GM12878 (cell line): Measurements from ENCODE around the gene TMPRSS4. TPM values are rescaled to one million over a fixed set of nuclear protein-coding genes. Genes with fewer than 3 reads are reported as not detected.
A peak's percentile ranks its signal among the peaks of the same experiment; 100 is the strongest.

ENCODE experiments used
- ATAC-seq: fragments of 200-7000 bp; cut with Tn5 transposase; 3 replicates; pipeline ENCODE4 v1.9.1; 2020; ENCODE audit warnings: mild to moderate bottlenecking, moderate library complexity
- BruUV-seq: library from RNA; stranded (reverse); fragments of 400-500 nt; replicated peaks from 2 replicates; lab custom pipeline; 2021; lab: Mats Ljungman, UMichigan
- CTCF ChIA-PET: fragments of 300-600 bp; sonication (Branson Sonifier 250); formaldehyde crosslinking; extraction: SDS; loops from one replicate; lab custom pipeline; 2021; ENCODE audit warnings: inconsistent platforms; lab: Yijun Ruan, JAX
- POLR2A ChIA-PET: fragments of 350-600 bp; formaldehyde crosslinking; extraction: SDS; loops from one replicate; lab custom pipeline; 2021; ENCODE audit warnings: inconsistent platforms; lab: Charles Lee
- RAD21 ChIA-PET: fragments of 300-600 bp; sonication (Branson Sonifier 250); formaldehyde crosslinking; loops from one replicate; lab custom pipeline; 2023; ENCODE audit warnings: antibody characterized with exemption; ENCODE audit not compliant: unreplicated experiment; lab: Charles Lee
- SMC1A ChIA-PET: fragments of 300-600 bp; sonication (Branson Sonifier 250); formaldehyde crosslinking; loops from one replicate; lab custom pipeline; 2023; ENCODE audit not compliant: unreplicated experiment, uncharacterized antibody; lab: Charles Lee
- DNase-seq: peaks from one replicate; pipeline ENCODE4 v3.0.0-alpha.2; 2011; ENCODE audit warnings: low read depth, low spot score
- FAIRE-seq: peaks from 3 replicates; lab custom pipeline; 2011; peaks lifted over from hg19 to GRCh38; lab: Jason Lieb, UNC
- H2AFZ ChIP-seq: 2 replicates; pipeline ENCODE4 v1.6.0; 2011; ENCODE audit warnings: low read depth, low read length, control low read depth; ENCODE audit not compliant: control insufficient read depth
- H3K27ac ChIP-seq: 2 replicates; pipeline ENCODE4 v1.5.1; 2011; ENCODE audit warnings: control low read depth; ENCODE audit not compliant: control insufficient read depth, insufficient read depth
- H3K27me3 ChIP-seq, 2 experiments: replicated peaks in 1 of 2; 2 replicates each; pipeline versions ENCODE4 v1.6.0 to v1.6.1; 2011; ENCODE audit warnings: low read length in 1 of 2; ENCODE audit not compliant: control insufficient read depth in 2 of 2, insufficient read depth in 2 of 2
- H3K36me3 ChIP-seq, 2 experiments: 2 replicates each; pipeline ENCODE4 v1.5.1; 2011; ENCODE audit warnings: low read length in 1 of 2; ENCODE audit not compliant: control insufficient read depth in 2 of 2, insufficient read depth in 2 of 2
- H3K4me1 ChIP-seq: 2 replicates; pipeline ENCODE4 v1.6.1; 2011; ENCODE audit warnings: mild to moderate bottlenecking, low read length, moderate library complexity, mixed read lengths; ENCODE audit not compliant: control insufficient read depth, insufficient read depth
- H3K4me2 ChIP-seq: 2 replicates; pipeline ENCODE4 v1.6.0; 2011; ENCODE audit warnings: control low read depth; ENCODE audit not compliant: control insufficient read depth, insufficient read depth
- H3K4me3 ChIP-seq: fragments of 200-600 bp; sonication (generic); 2 replicates; pipeline ENCODE4 v1.5.1; 2016
- H3K79me2 ChIP-seq: 2 replicates; pipeline ENCODE4 v1.6.0; 2011; ENCODE audit warnings: low read length; ENCODE audit not compliant: control insufficient read depth, insufficient read depth
- H3K9ac ChIP-seq: 2 replicates; pipeline ENCODE4 v1.8.0; 2011; ENCODE audit warnings: low read length, control low read depth, mixed read lengths; ENCODE audit not compliant: control insufficient read depth, insufficient read depth
- H3K9me3 ChIP-seq: replicated peaks from 3 replicates; pipeline ENCODE4 v1.5.1; 2011; ENCODE audit warnings: mild to moderate bottlenecking, low read length; ENCODE audit not compliant: control insufficient read depth, insufficient read depth
- H4K20me1 ChIP-seq: 2 replicates; pipeline ENCODE4 v1.6.0; 2011; ENCODE audit not compliant: control insufficient read depth, insufficient read depth
- EP300 ChIP-seq, 2 experiments: fragments of 150-350 bp in 1 of 2; IDR thresholded peaks; 2 replicates each; pipeline ENCODE4 v1.6.1; 2011 to 2012; ENCODE audit warnings: low read depth in 2 of 2, low read length in 2 of 2, borderline replicate concordance in 1 of 2, improper control_type of control experiment in 1 of 2, inconsistent platforms in 1 of 2; ENCODE audit not compliant: control insufficient read depth in 1 of 2
- FOS ChIP-seq: IDR thresholded peaks from 3 replicates; pipeline ENCODE4 v1.6.1; 2011; ENCODE audit warnings: borderline replicate concordance; ENCODE audit not compliant: insufficient read length; ENCODE audit errors: extremely low read depth
- MYB ChIP-seq: fragments of 150-350 bp; IDR thresholded peaks from 2 replicates; pipeline ENCODE4 v1.6.1; 2014; ENCODE audit warnings: mild to moderate bottlenecking, low read depth, low read length, borderline replicate concordance
- NFYB ChIP-seq: IDR thresholded peaks from 2 replicates; pipeline ENCODE4 v1.6.1; 2011; ENCODE audit warnings: low read depth, mild to moderate bottlenecking, low read length, improper control_type of control experiment, moderate library complexity; ENCODE audit not compliant: insufficient read depth
- PBX3 ChIP-seq: IDR thresholded peaks from 2 replicates; pipeline ENCODE4 v1.6.1; 2011; ENCODE audit warnings: mild to moderate bottlenecking, low read depth, low read length, moderate library complexity; ENCODE audit not compliant: insufficient replicate concordance
- SIX5 ChIP-seq: IDR thresholded peaks from 2 replicates; pipeline ENCODE4 v1.6.1; 2011; ENCODE audit warnings: mild to moderate bottlenecking, low read depth, low read length, moderate library complexity; ENCODE audit not compliant: severe bottlenecking
- WGBS: methylation state at CpG from one replicate; pipeline ENCODE4 v1.1.6; 2016; ENCODE audit warnings: low lambda C conversion rate; ENCODE audit not compliant: insufficient replicate concordance, insufficient coverage; ENCODE audit errors: missing lambda C conversion rate; 5-methylcytosine and 5-hydroxymethylcytosine counted together
- in situ Hi-C: fragments of 300-500 bp; cut with MboI; formaldehyde crosslinking; loops from 9 replicates; pipeline ENCODE4 v1.14.3; 2018; ENCODE audit warnings: mixed read lengths
- intact Hi-C: fragments of 100-400 bp; cut with micrococcal nuclease; formaldehyde crosslinking; loops from one replicate; pipeline ENCODE4 v1.14.2; 2022; ENCODE audit not compliant: unreplicated experiment
- polyA plus RNA-seq, 11 experiments: library from polyadenylated mRNA; depleted of rRNA in 4 of 11; unstranded in 6 of 11; stranded (reverse) in 5 of 11; fragments of >200 nt; fragmentation: Nextera tagmentation in 4 of 11; fragmentation: Illumina TruSeq in 1 of 11; extraction: Ambion mirVana in 4 of 11; extraction: Trizol in 1 of 11; gene quantifications; 1 replicate in 1 of 11; 2 replicates in 10 of 11; pipeline versions ENCODE4 v1.2.1 to v1.2.3, GENCODE V29; 2011 to 2016; ENCODE audit warnings: inconsistent platforms in 2 of 11, missing spikeins in 2 of 11, low read depth in 1 of 11
- total RNA-seq, 4 experiments: library from RNA; depleted of rRNA in 3 of 4; stranded (reverse); fragments of >200 nt in 3 of 4; fragmentation: Illumina TruSeq in 1 of 4; extraction: Trizol in 1 of 4; gene quantifications; 2 replicates each; pipeline versions ENCODE4 v1.2.1 to v1.2.3, GENCODE V29; 2013 to 2021

TMPRSS4 gene
- total and polyA plus RNA-seq, 10 of the 15 experiments (the other 5 are each of a cell fraction or from before 2014, with no cell fraction given): 0.14 to 0.26 TPM; not detected in 8

DNA sequence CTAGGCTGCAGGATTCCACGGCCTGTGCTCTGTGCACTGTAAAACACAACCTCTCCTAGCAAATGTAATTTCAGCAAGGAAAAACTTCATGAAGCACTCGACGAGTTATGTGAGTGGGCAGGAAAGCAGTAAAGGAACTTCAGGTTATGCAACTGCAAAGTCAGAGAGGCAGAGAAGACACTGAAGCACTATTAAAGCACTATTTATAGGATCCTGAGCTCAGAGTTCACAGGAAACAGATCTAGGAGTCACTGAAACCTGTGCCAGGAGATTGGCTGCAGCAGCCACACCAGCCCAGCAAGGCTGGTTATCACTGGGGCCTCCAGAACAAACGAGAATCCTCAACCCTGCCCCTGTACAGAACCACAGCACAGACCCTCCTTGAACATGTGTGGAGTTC is 7.4 kb downstream of the TMPRSS4 start:
- SMC1A ChIA-PET: interaction anchor here (0.9 to 1.3 kb wide), 2 partner anchors 16 to 34 kb away, joined by 3 to 4 read pairs; no protein-coding TSS in a partner anchor
- ATAC-seq: peak; percentile 44
- in situ Hi-C loops: no loop called here
- CTCF ChIA-PET: interaction anchor here (0.6 to 2.2 kb wide), 4 partner anchors 12 to 137 kb away, joined by 3 to 7 read pairs (median 4); no protein-coding TSS in a partner anchor
- TF ChIP-seq FOS (no peak), NFYB (0 out of 2 replicates have a peak, but pooled peaks have one; percentile 25), MYB (no peak), PBX3 (no peak), SIX5 (no peak), EP300 (IDR thresholded peaks at IDR 0.05; ENCODE audit: borderline replicate concordance in 1 of 2, control insufficient read depth in 1 of 2, low read depth in 2 of 2, low read length in 2 of 2) (no peak)
- Histone ChIP-seq H3K27me3 (peaks cover 0 to 4% of the 10 kb centered on the region in 2 experiments; a peak in 1 of 4 replicates), H3K79me2 (no peaks in the 10 kb centered on the region), H3K36me3 (no peaks in the 10 kb centered on the region), H3K9ac (no peak overlapping the region), H2AFZ (no peak overlapping the region), H4K20me1 (no peaks in the 10 kb centered on the region), H3K4me3 (no peak overlapping the region), H3K4me1 (no peaks in the 10 kb centered on the region), H3K27ac (no peak overlapping the region), H3K4me2 (no peak overlapping the region), H3K9me3 (peaks cover 19% of the 10 kb centered on the region; the same call in 2 of the 3 replicates)
- POLR2A ChIA-PET: interaction anchor here (0.5 to 1.5 kb wide), 4 partner anchors 15 to 97 kb away, joined by 3 read pairs; no protein-coding TSS in a partner anchor
- no peak for FAIRE-seq
- no TSS peak for BruUV-seq
- WGBS: 7% methylated on average over 4 of the region's 4 CpGs
- intact Hi-C loops: no loop called here
- peak; percentile 4 for DNase-seq
- RAD21 ChIA-PET: no interaction called here
